ENCODE results near the gene MFAP2. TPM values are rescaled to one million over a fixed set of nuclear protein-coding genes. Genes with fewer than 3 reads are reported as not detected.
A peak's percentile ranks its signal among the peaks of the same experiment; 100 is the strongest.
"Not testable (repeated sequence)": the region's sequence is repeated elsewhere in the genome, so short reads cannot be mapped to it uniquely, and the experiment has no call there.

The MFAP2 gene
- total and polyA plus RNA-seq, 8 donors: 4.6 to 19.5 (median 8.7) TPM

GRCh38 chr1:16931206-16931934, 49.0 kb downstream of the MFAP2 start:
- peak in 1 of 6 donors; percentile 60 for DNase-seq
- FAIRE-seq; H3K9me3 ChIP-seq; H3K4me1 ChIP-seq; H3K27me3 ChIP-seq; H3K27ac ChIP-seq; intact Hi-C loops (cut with DNase I); H3K36me3 ChIP-seq; ATAC-seq; H3K4me3 ChIP-seq: not testable (repeated sequence)
- WGBS, 2 donors: 85 to 90% methylated on average over 18 of the region's 18 CpGs

DNA sequence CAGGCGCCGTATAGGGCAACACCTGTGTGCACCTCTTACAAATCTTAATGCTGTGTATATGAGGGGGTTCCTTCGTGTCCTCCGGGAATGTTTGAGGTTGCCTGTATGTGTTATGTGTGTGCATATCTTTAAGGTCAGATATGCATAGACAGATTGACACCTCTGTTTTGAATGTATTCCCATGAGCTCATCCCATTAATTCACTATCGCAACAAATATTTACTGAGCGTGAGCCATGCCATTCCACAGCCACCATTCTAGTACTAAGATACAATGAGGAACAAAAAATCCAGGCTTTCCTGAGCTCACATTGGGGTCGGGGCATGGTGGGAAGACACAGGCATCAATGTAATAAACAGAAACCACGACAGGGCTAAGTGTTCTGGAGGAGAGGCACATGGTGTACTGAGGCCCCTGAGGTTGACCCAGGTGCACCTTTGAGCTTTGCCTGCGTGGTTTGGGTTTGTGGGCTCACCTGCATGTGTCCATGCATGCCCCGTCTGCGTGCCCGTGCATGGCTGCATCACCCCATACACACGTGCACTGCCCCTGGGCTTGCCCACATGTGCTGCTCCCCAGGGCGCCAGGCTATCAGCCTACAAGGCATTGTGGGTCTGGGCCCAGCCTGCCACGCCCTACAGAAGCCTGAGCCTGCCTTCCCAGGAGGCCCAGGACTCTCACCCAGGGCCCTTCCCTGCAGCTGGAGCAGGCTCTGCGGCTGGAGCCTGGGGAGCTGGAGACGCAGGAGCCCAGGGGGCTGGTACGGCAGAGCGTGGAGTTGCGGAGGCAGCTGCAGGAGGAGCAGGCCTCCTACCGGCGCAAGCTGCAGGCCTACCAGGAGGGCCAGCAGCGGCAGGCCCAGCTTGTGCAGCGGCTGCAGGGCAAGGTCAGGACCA, 51.0 kb downstream of the MFAP2 start:
- H3K36me3 ChIP-seq; H3K27ac ChIP-seq; H3K4me3 ChIP-seq; FAIRE-seq; intact Hi-C loops (cut with DNase I); H3K9me3 ChIP-seq; H3K27me3 ChIP-seq; H3K4me1 ChIP-seq: not testable (repeated sequence)
- WGBS, 2 donors: 87% methylated on average over 24 of the region's 24 CpGs
- peak in 2 of 4 donors; percentile 11 to 51 for ATAC-seq
- DNase-seq: peak in 1 of 6 donors; percentile 70

DNA sequence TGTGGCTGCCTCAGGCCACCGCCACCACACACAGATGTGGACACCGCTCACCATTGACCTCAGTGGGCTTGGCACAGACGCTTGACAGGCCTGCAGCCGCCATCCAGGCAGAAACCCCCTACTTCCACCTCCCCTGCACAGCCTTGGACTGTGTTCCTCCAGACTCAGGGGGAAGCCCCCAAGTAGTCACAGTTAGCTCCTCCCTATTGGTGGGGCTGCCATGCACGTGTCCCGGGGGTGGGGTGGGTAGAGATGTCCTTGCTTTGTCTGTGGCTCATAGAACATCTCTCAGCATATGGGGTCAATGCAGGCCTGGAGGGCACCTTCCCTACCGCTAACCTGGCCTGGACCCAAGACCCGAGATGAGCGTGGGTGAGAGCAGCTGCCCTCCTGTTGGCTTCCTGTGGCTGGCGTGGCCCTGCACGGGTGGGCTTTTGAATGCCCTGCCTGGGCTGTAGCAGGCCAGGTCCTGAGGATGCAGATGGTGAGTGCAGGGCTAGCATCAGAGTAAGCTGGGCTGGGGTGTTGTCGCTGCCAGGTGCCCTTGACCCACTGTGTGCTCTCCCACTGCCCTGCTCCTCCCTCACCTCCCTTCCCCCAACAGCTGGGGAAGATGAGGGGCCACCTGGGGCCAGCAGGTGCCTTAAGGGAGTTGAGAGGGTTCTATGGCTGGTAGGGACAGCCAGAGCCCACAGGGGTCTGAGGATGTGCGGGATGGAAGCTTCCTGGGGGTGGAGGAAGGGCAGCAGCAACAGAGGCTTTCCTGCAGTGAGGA, 52.5 kb downstream of the MFAP2 start:
- intact Hi-C loops (cut with DNase I): no loop called here
- ATAC-seq: no peak
- FAIRE-seq: no peak
- DNase-seq: peak in 2 of 6 donors; percentile 21 to 69
- no peaks in the 10 kb centered on the region for H3K9me3 ChIP-seq
- no peaks in the 10 kb centered on the region for H3K4me1 ChIP-seq
- H3K4me3 ChIP-seq: no peak overlapping the region
- no peak overlapping the region for H3K27ac ChIP-seq
- no peak for TF ChIP-seq CTCF (IDR thresholded peaks at IDR 0.05)
- H3K27me3 ChIP-seq: no peaks in the 10 kb centered on the region
- peaks cover 0 to 5% (median 0%) of the 10 kb centered on the region in 3 donors for H3K36me3 ChIP-seq
- 80 to 82% methylated on average over 13 of the region's 13 CpGs for WGBS, 2 donors

GRCh38 chr1:16927256-16927655, 53.2 kb downstream of the MFAP2 start:
- Histone ChIP-seq H3K27ac (no peak overlapping the region), H3K4me1 (no peaks in the 10 kb centered on the region), H3K27me3 (no peaks in the 10 kb centered on the region), H3K36me3 (peaks cover 0 to 5% (median 0%) of the 10 kb centered on the region in 3 donors), H3K9me3 (no peaks in the 10 kb centered on the region), H3K4me3 (no peak overlapping the region)
- DNase-seq (peak in 1 of 6 donors; percentile 51), FAIRE-seq (no peak), ATAC-seq (no peak)
- intact Hi-C loops (cut with DNase I): no loop called here
- 82 to 88% methylated on average over 14 of the region's 14 CpGs for WGBS, 2 donors
- no peak for TF ChIP-seq CTCF (IDR thresholded peaks at IDR 0.05)

DNA sequence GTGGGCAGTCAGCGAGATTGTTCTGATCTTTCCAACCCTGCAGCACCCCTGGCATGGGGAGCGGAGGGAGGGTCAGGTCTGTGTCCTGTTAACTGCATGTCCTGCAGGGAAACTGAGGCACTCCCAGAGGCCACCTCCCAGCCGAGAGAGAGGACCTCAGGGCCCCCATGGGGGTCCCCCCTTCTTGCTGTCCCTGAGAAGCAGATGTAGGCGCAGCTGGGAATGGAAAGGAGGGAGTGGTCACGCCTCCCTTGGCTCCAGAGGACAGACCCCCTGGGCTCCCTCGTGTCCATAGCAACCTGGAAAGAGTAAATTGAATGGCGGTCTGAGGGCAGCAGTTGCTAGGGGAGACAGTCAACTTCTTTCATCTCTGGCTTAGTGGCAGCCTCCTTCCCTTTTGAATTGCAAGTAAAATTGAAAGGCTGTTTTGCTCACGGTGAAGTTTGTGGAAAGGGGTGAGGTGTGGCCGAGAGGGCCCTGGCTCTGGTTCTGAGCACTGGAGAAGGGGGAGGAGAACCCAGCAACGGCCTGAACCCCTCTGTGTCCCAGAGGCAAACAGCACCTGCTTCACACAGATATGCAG, 53.8 kb downstream of the MFAP2 start:
- 73 to 79% methylated on average over 10 of the region's 10 CpGs for WGBS, 2 donors
- intact Hi-C loops (cut with DNase I): no loop called here

More for the DNA sequence above, 53.8 kb downstream of the MFAP2 start:
- H3K27me3 ChIP-seq: no peaks in the 10 kb centered on the region
- peak in 3 of 6 donors; percentile 10 to 73 (median 19) for DNase-seq
- H3K4me1 ChIP-seq: peaks cover 1 to 3% (median 3%) of the 10 kb centered on the region in 3 donors
- H3K36me3 ChIP-seq: peaks cover 0 to 5% (median 0%) of the 10 kb centered on the region in 3 donors
- no peak for TF ChIP-seq CTCF (IDR thresholded peaks at IDR 0.05)
- no peak for FAIRE-seq
- H3K9me3 ChIP-seq: no peaks in the 10 kb centered on the region
- no peak overlapping the region for H3K27ac ChIP-seq
- H3K4me3 ChIP-seq: no peak overlapping the region
- peak in 1 of 4 donors; percentile 22 for ATAC-seq

Data from pancreas (tissue), 10 donors.